ENCODE results near the gene OSBPL5.

DNA sequence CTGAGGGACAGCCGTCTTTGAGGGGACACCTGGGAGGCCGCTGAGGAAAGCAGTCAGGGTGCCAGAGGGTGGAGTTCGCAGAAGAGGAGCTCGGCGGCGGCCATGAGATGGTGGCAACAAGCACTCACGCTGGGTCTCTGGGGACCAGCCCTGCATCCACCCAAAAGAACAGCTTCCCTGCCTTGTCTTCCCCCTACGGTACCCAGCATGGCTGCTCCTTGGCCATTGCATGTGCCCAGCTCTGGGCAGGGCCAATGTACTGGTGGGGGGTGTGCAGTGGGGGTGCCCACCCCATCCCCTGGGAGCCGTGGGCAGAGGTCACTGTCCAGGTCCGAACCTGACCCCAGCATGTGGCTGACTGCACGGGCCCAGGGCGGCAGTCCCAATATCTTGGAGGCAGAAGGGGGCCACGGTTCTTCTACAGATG lies 42.3 kb downstream of the OSBPL5 start:
- TF ChIP-seq POLR2A (IDR thresholded peaks at IDR 0.05) (no peak), CTCF (IDR thresholded peaks at IDR 0.05 in 8 of 11, conservative IDR thresholded peaks at IDR 0.05 in 3 of 11) (no peak)
